Measurements from ENCODE around the gene SPTBN1. TPM values are rescaled to one million over a fixed set of nuclear protein-coding genes. Genes with fewer than 3 reads are reported as not detected.

Gene SPTBN1
- total and polyA plus RNA-seq, 9 of the 15 experiments (the other 6 are each of a cell fraction or from before 2014, with no cell fraction given), result 8.9 to 66.8 (median 31.4) TPM

DNA sequence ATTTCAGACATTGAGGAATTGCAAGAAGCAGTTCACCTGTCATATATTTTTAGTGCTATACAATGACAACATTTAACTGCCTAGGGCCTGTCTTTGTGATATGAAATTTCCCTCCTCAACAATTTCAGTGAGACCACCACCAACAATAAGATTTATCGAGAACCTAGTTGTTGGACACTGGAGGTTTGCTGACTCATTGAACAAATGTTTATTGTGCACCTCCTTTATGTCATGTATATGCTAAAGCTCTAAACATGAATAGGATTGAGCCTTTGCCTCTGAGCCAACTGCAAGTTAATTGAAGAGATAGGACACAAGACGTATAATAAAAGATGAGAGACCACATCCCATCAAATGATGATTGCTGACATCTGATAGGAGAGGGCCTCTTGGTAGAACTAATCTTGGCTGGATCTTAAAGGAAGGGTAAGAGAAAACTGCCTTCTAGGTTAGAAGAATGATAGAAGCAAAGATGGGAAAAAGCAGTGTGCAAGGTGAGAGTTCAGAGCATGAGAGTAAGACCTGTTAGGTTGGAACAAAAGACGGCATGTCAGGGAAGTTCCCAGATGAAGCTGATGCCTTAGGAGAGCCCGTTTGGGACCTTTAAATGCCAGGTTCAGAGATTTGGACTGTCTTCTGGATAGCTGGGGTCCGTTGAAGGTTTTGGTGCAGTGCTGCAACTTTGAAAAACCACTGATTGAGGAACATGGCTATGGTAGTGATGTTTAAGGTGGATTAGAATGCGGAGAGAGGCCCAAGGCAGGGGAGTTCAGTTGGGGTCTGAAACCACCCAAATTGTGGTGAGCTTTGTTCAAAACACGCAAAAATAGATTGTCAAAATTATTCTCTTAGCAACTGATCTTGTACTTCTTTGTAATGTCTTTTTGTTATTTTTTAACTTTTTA lies 134.3 kb downstream of the SPTBN1 start (continued):
- TF ChIP-seq ZNF644 (tag; IDR thresholded peaks at IDR 0.05; ENCODE audit: low read depth) (0 out of 2 replicates have a peak, but pooled peaks have one; percentile 40), CHD1 (IDR thresholded peaks at IDR 0.05; ENCODE audit: low read length) (peak; percentile 28), MEF2D (tag; conservative IDR thresholded peaks at IDR 0.05; ENCODE audit: low read depth) (0 out of 2 replicates have a peak, but pooled peaks have one; percentile 18), JUND (IDR thresholded peaks at IDR 0.05; ENCODE audit: borderline replicate concordance, low read depth, low read length) (0 out of 2 replicates have a peak, but pooled peaks have one; percentile 3), JUND (tag; IDR thresholded peaks at IDR 0.05; ENCODE audit: borderline replicate concordance, low read depth, low read length) (no peak), ZNF253 (CRISPR knock-in tag; conservative IDR thresholded peaks at IDR 0.05) (no peak), HDGF (IDR thresholded peaks at IDR 0.05) (peak; percentile 55; the same call in 1 of the 2 replicates)
- TF ChIP-seq, protein P1, sequence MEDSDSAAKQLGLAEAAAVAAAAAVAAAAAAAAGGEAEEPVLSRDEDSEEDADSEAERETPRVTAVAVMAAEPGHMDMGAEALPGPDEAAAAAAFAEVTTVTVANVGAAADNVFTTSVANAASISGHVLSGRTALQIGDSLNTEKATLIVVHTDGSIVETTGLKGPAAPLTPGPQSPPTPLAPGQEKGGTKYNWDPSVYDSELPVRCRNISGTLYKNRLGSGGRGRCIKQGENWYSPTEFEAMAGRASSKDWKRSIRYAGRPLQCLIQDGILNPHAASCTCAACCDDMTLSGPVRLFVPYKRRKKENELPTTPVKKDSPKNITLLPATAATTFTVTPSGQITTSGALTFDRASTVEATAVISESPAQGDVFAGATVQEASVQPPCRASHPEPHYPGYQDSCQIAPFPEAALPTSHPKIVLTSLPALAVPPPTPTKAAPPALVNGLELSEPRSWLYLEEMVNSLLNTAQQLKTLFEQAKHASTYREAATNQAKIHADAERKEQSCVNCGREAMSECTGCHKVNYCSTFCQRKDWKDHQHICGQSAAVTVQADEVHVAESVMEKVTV (CRISPR knock-in tag; IDR thresholded peaks at IDR 0.05), result no peak

DNA sequence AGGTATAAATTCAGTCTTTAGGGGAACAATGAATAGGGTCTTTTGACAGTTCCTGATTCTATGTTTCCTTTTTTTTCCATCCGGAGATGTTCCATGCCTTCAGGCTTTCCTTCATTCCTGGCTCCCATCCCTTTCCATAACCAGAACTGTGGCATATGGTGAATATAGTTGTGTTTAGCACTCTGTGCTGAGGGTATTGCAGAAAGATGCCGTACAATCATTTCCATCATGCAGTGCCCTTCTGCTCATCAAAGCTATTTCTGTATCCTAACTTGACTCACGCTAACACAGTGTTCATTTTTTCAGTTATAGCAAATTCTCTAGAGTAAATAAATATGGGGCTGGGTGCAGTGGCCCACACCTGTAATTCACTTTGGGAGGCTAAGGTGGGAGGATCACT lies 135.4 kb downstream of the SPTBN1 start:
- BruUV-seq (replicated peaks), result no TSS peak
- Histone ChIP-seq H3K4me3 (no peak overlapping the region), H3K79me2 (ENCODE audit: control insufficient read depth, insufficient read depth, low read length) (peaks cover 72% of the 10 kb centered on the region), H3K9me1 (ENCODE audit: control insufficient read depth, insufficient read depth, low read length) (peaks cover 4% of the 10 kb centered on the region), H3K9ac (ENCODE audit: insufficient read depth in 1 of 2, low read depth in 2 of 2, low read length in 2 of 2) (no peak overlapping the region), H3K4me1 (replicated peaks in 1 of 2; ENCODE audit: control insufficient read depth in 2 of 2, insufficient read depth in 2 of 2, low read length in 2 of 2) (peaks cover 23 to 66% of the 10 kb centered on the region in 2 experiments), H3K36me3 (ENCODE audit: control insufficient read depth, insufficient read depth, low read length) (0 out of 3 replicates have a peak, but pooled peaks cover 5% of the 10 kb centered on the region), H3K4me2 (ENCODE audit: insufficient read depth, low read length) (no peak overlapping the region), H3K27ac (ENCODE audit: extremely low read depth, low read depth, low read length) (no peak overlapping the region), H2AFZ (ENCODE audit: low read depth, low read length) (no peak overlapping the region), H3K9me3 (replicated peaks; ENCODE audit: control insufficient read depth, insufficient read depth, low read depth, low read length) (no peaks in the 10 kb centered on the region), H4K20me1 (replicated peaks; ENCODE audit: control insufficient read depth, insufficient read depth, low read length) (peaks cover 4% of the 10 kb centered on the region), H3K27me3 (ENCODE audit: control insufficient read depth in 2 of 2, insufficient read depth in 2 of 2, low read length in 2 of 2) (no peaks in the 10 kb centered on the region)
- CTCF ChIA-PET (ENCODE audit: low intra/inter-chr PET ratio), result no interaction called here
- DNase-seq (ENCODE audit: extremely low read depth in 1 of 4, low spot score in 3 of 4) (no peak), ATAC-seq (no peak), FAIRE-seq (no peak)
- 88% methylated on average over 3 of the region's 3 CpGs for WGBS (ENCODE audit: insufficient coverage, low coverage, missing lambda C conversion rate)
- intact Hi-C loops (cut with micrococcal nuclease) (no loop called here), in situ Hi-C loops (cut with MboI) (no loop called here)
- POLR2A ChIA-PET, result interaction anchor here (1.4 kb wide), 2 partner anchors 8 to 10 kb away, joined by 5 read pairs; no protein-coding TSS in a partner anchor
- TF ChIP-seq, protein P2, sequence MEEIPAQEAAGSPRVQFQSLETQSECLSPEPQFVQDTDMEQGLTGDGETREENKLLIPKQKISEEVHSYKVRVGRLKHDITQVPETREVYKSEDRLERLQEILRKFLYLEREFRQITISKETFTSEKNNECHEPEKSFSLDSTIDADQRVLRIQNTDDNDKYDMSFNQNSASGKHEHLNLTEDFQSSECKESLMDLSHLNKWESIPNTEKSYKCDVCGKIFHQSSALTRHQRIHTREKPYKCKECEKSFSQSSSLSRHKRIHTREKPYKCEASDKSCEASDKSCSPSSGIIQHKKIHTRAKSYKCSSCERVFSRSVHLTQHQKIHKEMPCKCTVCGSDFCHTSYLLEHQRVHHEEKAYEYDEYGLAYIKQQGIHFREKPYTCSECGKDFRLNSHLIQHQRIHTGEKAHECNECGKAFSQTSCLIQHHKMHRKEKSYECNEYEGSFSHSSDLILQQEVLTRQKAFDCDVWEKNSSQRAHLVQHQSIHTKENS (CRISPR knock-in tag; IDR thresholded peaks at IDR 0.05), result no peak
- TF ChIP-seq, protein P3, sequence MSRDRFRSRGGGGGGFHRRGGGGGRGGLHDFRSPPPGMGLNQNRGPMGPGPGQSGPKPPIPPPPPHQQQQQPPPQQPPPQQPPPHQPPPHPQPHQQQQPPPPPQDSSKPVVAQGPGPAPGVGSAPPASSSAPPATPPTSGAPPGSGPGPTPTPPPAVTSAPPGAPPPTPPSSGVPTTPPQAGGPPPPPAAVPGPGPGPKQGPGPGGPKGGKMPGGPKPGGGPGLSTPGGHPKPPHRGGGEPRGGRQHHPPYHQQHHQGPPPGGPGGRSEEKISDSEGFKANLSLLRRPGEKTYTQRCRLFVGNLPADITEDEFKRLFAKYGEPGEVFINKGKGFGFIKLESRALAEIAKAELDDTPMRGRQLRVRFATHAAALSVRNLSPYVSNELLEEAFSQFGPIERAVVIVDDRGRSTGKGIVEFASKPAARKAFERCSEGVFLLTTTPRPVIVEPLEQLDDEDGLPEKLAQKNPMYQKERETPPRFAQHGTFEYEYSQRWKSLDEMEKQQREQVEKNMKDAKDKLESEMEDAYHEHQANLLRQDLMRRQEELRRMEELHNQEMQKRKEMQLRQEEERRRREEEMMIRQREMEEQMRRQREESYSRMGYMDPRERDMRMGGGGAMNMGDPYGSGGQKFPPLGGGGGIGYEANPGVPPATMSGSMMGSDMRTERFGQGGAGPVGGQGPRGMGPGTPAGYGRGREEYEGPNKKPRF (IDR thresholded peaks at IDR 0.05; ENCODE audit: low read depth, low read length), result no peak
- TF ChIP-seq, protein P4, sequence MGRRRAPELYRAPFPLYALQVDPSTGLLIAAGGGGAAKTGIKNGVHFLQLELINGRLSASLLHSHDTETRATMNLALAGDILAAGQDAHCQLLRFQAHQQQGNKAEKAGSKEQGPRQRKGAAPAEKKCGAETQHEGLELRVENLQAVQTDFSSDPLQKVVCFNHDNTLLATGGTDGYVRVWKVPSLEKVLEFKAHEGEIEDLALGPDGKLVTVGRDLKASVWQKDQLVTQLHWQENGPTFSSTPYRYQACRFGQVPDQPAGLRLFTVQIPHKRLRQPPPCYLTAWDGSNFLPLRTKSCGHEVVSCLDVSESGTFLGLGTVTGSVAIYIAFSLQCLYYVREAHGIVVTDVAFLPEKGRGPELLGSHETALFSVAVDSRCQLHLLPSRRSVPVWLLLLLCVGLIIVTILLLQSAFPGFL (CRISPR knock-in tag; IDR thresholded peaks at IDR 0.05), result no peak
- no peak for TF ChIP-seq ZNF134 (CRISPR knock-in tag; conservative IDR thresholded peaks at IDR 0.05)

All from K562 (cell line).